Measurements from ENCODE around the gene PAEP.
"Not testable (repeated sequence)": the region's sequence is repeated elsewhere in the genome, so short reads cannot be mapped to it uniquely, and the experiment has no call there.

The PAEP gene

GRCh38 chr9:135561391-135562234 is at the start of gene PAEP:
Gene PAEP (plus strand): TSS chr9:135561756.
- DNase-seq: no peak

- DNase-seq: no peak
Measured at GRCh38 chr9:135512241-135512603, 49.3 kb upstream of the PAEP start.

- DNase-seq: no peak
Measured at GRCh38 chr9:135512904-135513303, 48.7 kb upstream of the PAEP start.

- no peak for DNase-seq
Measured at GRCh38 chr9:135513351-135513846, 48.2 kb upstream of the PAEP start.

- DNase-seq: not testable (repeated sequence)
Measured at GRCh38 chr9:135513906-135514305, 47.6 kb upstream of the PAEP start.

- DNase-seq: no peak
Measured at GRCh38 chr9:135514342-135515082, 47.0 kb upstream of the PAEP start.

- no peak for DNase-seq
Measured at GRCh38 chr9:135515083-135515951, 46.2 kb upstream of the PAEP start.

GRCh38 chr9:135516132-135516860 is 45.3 kb upstream of the PAEP start:
- DNase-seq: no peak

- DNase-seq: no peak
Measured at GRCh38 chr9:135517407-135517822, 44.1 kb upstream of the PAEP start.

GRCh38 chr9:135519179-135519971 is 42.2 kb upstream of the PAEP start:
- no peak for DNase-seq

GRCh38 chr9:135520916-135521607 is 40.5 kb upstream of the PAEP start, which contains the start of gene LCN1:
Gene LCN1 (plus strand): TSS chr9:135521440. CDS start chr9:135521498, 58 bp downstream.
- DNase-seq: no peak

- no peak for DNase-seq
Measured at GRCh38 chr9:135521608-135522095, 39.9 kb upstream of the PAEP start.

GRCh38 chr9:135522137-135522877 is 39.2 kb upstream of the PAEP start:
- DNase-seq: no peak

GRCh38 chr9:135522931-135523330 is 38.6 kb upstream of the PAEP start:
- DNase-seq: no peak

GRCh38 chr9:135523521-135524129 is 37.9 kb upstream of the PAEP start:
- no peak for DNase-seq

GRCh38 chr9:135524130-135524861 is 37.3 kb upstream of the PAEP start:
- no peak for DNase-seq

- DNase-seq: no peak
Measured at GRCh38 chr9:135525241-135526088, 36.1 kb upstream of the PAEP start.

All from DMS79 treated with DMSO at 0.1 percent for 48 hours (cell line).